ENCODE measurements around the gene ICA1L.
A peak's percentile ranks its signal among the peaks of the same experiment; 100 is the strongest.
"Not testable (repeated sequence)": the region's sequence is repeated elsewhere in the genome, so short reads cannot be mapped to it uniquely, and the experiment has no call there.

Gene ICA1L

DNA sequence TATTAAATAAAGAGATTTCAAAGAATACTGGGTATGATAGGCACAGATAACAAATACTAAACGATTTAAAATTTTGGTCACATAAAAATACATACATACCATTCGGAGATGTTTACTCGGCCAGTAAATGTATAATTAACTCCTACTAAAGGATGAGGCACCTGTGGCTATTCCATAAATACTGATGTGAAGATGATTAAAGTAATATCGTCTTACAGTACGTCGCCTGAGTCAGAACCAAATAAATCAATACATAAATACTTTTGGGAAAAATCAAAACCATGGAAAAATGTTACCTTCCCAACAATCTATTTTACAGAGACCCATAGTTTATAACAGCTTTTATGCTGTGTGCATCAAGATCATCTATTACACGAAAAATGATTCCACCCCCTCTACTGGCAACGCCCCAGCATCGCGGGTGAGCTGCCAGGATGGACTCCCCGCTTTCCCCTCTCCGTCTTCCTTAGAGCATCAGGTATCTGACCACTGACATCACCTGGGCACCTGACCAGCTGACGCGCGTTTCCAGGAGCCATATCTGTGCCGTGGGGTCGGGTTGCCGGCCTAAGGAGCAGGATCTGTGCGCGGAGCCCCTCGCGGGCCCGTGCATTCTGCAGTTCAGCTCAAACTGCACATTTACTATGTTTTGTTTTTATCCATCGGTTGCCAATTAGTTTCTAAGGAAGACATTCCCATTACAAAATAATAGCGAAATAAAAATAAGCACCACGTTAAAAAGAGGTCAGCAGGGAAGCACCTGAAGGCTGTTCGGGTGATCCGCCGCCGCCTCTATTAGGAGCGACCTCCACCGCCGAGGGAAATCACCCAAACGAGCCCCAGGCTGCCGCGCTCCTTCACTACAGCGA, 901 bp downstream of the ICA1L start:
- TF ChIP-seq, protein P1, sequence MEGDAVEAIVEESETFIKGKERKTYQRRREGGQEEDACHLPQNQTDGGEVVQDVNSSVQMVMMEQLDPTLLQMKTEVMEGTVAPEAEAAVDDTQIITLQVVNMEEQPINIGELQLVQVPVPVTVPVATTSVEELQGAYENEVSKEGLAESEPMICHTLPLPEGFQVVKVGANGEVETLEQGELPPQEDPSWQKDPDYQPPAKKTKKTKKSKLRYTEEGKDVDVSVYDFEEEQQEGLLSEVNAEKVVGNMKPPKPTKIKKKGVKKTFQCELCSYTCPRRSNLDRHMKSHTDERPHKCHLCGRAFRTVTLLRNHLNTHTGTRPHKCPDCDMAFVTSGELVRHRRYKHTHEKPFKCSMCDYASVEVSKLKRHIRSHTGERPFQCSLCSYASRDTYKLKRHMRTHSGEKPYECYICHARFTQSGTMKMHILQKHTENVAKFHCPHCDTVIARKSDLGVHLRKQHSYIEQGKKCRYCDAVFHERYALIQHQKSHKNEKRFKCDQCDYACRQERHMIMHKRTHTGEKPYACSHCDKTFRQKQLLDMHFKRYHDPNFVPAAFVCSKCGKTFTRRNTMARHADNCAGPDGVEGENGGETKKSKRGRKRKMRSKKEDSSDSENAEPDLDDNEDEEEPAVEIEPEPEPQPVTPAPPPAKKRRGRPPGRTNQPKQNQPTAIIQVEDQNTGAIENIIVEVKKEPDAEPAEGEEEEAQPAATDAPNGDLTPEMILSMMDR (IDR thresholded peaks at IDR 0.05; ENCODE audit: borderline replicate concordance, insufficient read depth, low read depth, low read length): peak; percentile 80
- H3K4me3 ChIP-seq (ENCODE audit: low read depth, low read length): peak overlapping the region; percentile 92

- TF ChIP-seq, protein P1 (IDR thresholded peaks at IDR 0.05; ENCODE audit: borderline replicate concordance, insufficient read depth, low read depth, low read length): no peak
- H3K4me3 ChIP-seq (ENCODE audit: low read depth, low read length): no peak overlapping the region
These were observed 9.6 kb downstream of the ICA1L start for GRCh38 chr2:202861987-202862386.

GRCh38 chr2:202858601-202859000, 13.0 kb downstream of the ICA1L start:
- TF ChIP-seq, protein P1 (IDR thresholded peaks at IDR 0.05; ENCODE audit: borderline replicate concordance, insufficient read depth, low read depth, low read length): no peak
- H3K4me3 ChIP-seq (ENCODE audit: low read depth, low read length): no peak overlapping the region

GRCh38 chr2:202849343-202849742, 22.2 kb downstream of the ICA1L start:
- not testable (repeated sequence) for H3K4me3 ChIP-seq (ENCODE audit: low read depth, low read length)

GRCh38 chr2:202848813-202849212, 22.8 kb downstream of the ICA1L start:
- TF ChIP-seq, protein P1 (IDR thresholded peaks at IDR 0.05; ENCODE audit: borderline replicate concordance, insufficient read depth, low read depth, low read length): no peak
- H3K4me3 ChIP-seq (ENCODE audit: low read depth, low read length): no peak overlapping the region

DNA sequence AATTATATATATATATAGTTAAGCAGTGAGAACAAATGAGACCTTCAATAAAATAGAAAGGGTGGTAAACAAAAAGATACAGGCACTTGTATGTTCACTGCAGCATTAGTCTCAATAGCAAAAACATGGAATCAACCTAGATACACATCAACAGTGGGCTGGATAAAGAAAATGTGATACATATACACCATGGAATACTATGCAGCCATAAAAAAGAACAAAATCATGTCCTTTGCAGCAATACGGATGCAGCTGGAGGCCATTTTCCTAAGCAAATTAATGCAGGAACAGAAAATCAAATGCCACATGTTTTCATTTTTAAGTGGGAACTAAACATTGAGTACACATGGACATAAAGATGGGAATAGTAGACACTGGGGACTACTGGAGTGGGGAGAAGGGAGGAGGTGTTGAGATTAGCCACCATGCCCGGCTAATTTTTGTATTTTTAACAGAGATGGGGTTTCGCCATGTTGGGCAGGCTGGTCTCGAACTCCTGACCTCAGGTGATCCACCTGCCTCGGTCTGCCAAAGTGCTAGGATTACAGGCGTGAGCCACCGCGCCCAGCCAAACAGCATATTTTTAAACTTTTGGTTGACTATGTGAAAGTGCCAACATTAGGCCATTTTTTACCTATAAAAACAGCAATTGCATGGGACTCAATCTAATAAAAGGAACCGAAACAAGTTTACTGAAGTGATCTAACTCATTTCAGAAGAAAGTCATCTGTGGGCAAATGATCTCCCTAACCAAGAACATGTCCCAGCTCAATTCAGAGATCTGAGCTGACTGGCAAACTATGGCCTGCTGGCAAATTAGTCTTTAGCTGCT, 23.7 kb downstream of the ICA1L start:
- no peak overlapping the region for H3K4me3 ChIP-seq (ENCODE audit: low read depth, low read length)
- TF ChIP-seq, protein P1 (IDR thresholded peaks at IDR 0.05; ENCODE audit: borderline replicate concordance, insufficient read depth, low read depth, low read length): no peak

- TF ChIP-seq, protein P1 (IDR thresholded peaks at IDR 0.05; ENCODE audit: borderline replicate concordance, insufficient read depth, low read depth, low read length): no peak
- H3K4me3 ChIP-seq (ENCODE audit: low read depth, low read length): no peak overlapping the region
These were observed 26.9 kb downstream of the ICA1L start for GRCh38 chr2:202844656-202845055.

Measured in GM12875 (cell line).